Sciatic nerve (tissue), 1 donor: ENCODE results near the gene CYP2A13. TPM values are rescaled to one million over a fixed set of nuclear protein-coding genes. Genes with fewer than 3 reads are reported as not detected.

ENCODE experiments used
- total RNA-seq: library from RNA; stranded (reverse); fragmentation: NEBNext Ultra II Directional; extraction: Animal tissue kit (Norgen Biotek cat#: 25700); gene quantifications from one replicate; pipeline ENCODE4 v1.2.1, GENCODE V29; 2021
- donor health status: DM: no; HTN: no; CAD: no.

CYP2A13 gene
- total RNA-seq, 1 donor from 2014 or later: not detected

Other genes starting within 250 kb of the CYP2A13 start
- gene CYP2A6, start 238.0 kb upstream of the CYP2A13 start, total RNA-seq: not detected
- gene CYP2A7, start 206.2 kb upstream of the CYP2A13 start, total RNA-seq: not detected
- not detected for gene CYP2B6, start 97.2 kb upstream of the CYP2A13 start, total RNA-seq
- not detected for gene CYP2F1, start 26.0 kb downstream of the CYP2A13 start, total RNA-seq
- gene CYP2S1, start 104.8 kb downstream of the CYP2A13 start, total RNA-seq: 1.1 TPM
- gene AXL, start 130.8 kb downstream of the CYP2A13 start, total RNA-seq: 65.8 TPM
- 161 TPM for gene HNRNPUL1, start 175.9 kb downstream of the CYP2A13 start, total RNA-seq
- 29.8 TPM for gene CCDC97, start 221.7 kb downstream of the CYP2A13 start, total RNA-seq